ENCODE measurements around the gene USP21.

DNA sequence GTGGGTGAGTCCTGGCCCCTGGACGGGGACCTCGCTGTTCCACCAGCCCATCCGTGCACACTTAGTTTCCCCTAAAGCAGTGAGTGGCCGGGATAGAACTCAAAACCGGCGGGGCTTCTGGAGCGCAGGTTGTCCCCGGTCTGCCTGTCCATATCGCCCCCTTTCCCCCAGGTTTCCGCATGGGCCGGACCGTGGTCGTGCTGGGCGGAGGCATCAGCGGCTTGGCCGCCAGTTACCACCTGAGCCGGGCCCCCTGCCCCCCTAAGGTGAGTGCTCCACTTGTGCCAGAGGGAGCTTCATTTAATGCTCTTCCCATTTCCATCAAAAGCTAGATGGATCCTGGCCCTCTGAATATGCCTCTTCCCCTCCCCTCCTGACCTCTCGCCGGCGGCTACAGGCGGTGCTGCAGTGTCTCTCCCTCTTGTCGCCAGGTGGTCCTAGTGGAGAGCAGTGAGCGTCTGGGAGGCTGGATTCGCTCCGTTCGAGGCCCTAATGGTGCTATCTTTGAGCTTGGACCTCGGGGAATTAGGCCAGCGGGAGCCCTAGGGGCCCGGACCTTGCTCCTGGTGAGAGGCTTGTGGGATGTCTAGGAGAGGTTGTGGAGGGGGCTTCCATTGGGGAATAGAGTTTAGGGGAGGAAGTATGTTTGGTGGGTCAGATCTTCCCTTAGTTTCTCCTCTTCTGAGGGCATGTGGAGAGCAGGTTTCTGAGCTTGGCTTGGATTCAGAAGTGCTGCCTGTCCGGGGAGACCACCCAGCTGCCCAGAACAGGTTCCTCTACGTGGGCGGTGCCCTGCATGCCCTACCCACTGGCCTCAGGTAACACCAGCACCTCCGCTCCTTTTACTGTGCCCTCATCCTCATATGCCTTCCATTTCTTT lies 7.6 kb downstream of the USP21 start:
- TF ChIP-seq, protein P1, sequence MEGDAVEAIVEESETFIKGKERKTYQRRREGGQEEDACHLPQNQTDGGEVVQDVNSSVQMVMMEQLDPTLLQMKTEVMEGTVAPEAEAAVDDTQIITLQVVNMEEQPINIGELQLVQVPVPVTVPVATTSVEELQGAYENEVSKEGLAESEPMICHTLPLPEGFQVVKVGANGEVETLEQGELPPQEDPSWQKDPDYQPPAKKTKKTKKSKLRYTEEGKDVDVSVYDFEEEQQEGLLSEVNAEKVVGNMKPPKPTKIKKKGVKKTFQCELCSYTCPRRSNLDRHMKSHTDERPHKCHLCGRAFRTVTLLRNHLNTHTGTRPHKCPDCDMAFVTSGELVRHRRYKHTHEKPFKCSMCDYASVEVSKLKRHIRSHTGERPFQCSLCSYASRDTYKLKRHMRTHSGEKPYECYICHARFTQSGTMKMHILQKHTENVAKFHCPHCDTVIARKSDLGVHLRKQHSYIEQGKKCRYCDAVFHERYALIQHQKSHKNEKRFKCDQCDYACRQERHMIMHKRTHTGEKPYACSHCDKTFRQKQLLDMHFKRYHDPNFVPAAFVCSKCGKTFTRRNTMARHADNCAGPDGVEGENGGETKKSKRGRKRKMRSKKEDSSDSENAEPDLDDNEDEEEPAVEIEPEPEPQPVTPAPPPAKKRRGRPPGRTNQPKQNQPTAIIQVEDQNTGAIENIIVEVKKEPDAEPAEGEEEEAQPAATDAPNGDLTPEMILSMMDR (IDR thresholded peaks at IDR 0.05) = no peak
- TF ChIP-seq POLR2A (IDR thresholded peaks at IDR 0.05) = no peak
